Epithelial cell of esophagus (primary cell): ENCODE data around the gene RER1.

Experiments
- DNase-seq: peaks from one replicate; pipeline ENCODE4 v3.0.0; 2010; ENCODE audit warnings: low read depth
- H3K4me3 ChIP-seq: 2 replicates; pipeline ENCODE4 v1.5.1; 2011; ENCODE audit warnings: mild to moderate bottlenecking, low read length, control low read depth
- CTCF ChIP-seq: IDR thresholded peaks from 2 replicates; pipeline ENCODE4 v1.5.1; 2011; ENCODE audit warnings: low read depth, mild to moderate bottlenecking, low read length, control low read depth, inconsistent platforms; ENCODE audit not compliant: insufficient read depth; ENCODE audit errors: missing control alignments

The RER1 gene

DNA sequence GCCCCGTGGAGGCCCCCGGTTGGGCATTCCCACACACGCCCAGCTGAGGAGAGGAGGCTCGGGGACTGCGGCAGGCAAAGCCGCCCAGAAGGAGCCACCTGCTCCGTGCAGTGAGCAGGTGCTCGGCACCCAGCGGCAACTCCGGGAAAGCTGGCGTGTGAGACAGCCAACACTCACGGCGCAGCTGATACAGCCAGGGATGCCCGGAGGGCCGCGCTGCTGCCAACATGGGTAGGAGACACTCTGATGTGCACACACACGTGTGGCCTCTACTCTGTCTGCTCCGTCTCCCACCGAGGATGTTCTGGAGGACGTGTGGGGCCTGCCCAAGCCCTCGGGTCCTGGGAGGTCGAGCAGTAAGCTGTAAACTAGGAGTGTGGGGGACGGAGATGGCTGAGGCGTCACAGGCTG is 13.2 kb upstream of the RER1 start:
- H3K4me3 ChIP-seq: no peak overlapping the region
- no peak for DNase-seq
- TF ChIP-seq CTCF: no peak

DNA sequence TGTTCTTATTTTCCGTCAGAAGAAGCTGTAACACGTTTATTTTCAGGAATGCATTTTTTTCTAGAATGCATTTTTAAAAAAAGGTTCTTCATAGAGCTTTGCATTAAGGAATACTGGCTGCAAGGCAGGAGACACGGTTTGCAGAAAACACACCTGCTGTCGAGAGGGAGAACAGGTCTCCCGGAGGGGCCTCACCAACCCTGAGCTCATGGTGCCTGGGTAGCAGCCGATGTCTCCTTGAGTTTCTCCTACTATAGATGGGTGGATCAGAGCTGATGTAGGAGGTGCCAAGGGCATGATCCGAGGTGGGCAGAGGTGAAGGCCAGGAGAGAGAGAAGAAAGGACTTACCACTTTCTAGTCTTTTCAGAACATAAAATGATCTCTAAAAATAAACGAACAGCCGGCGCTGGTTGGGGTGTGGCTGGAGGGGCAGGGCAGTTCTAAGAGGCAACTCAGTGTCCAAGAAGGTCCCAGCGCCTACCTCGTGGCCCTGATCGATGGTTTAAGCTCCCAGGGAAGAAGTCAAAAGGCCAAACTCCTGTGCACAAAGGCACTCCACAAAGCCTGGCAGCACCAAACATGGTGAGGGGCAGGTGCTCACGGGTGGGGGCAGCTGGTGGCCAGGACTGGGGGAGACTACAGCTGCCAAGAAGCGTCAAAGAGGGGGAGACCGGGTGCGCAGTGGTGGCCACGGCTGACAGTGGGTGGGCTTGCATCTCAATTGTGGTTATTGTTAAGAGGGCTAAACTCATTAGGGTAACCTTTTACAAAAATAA is 12.5 kb upstream of the RER1 start:
- no peak for DNase-seq
- no peak for TF ChIP-seq CTCF
- H3K4me3 ChIP-seq: no peak overlapping the region

- no peak overlapping the region for H3K4me3 ChIP-seq
- DNase-seq: no peak
- no peak for TF ChIP-seq CTCF
Observed at GRCh38 chr1:2379733-2380404, 11.8 kb upstream of the RER1 start.

DNA sequence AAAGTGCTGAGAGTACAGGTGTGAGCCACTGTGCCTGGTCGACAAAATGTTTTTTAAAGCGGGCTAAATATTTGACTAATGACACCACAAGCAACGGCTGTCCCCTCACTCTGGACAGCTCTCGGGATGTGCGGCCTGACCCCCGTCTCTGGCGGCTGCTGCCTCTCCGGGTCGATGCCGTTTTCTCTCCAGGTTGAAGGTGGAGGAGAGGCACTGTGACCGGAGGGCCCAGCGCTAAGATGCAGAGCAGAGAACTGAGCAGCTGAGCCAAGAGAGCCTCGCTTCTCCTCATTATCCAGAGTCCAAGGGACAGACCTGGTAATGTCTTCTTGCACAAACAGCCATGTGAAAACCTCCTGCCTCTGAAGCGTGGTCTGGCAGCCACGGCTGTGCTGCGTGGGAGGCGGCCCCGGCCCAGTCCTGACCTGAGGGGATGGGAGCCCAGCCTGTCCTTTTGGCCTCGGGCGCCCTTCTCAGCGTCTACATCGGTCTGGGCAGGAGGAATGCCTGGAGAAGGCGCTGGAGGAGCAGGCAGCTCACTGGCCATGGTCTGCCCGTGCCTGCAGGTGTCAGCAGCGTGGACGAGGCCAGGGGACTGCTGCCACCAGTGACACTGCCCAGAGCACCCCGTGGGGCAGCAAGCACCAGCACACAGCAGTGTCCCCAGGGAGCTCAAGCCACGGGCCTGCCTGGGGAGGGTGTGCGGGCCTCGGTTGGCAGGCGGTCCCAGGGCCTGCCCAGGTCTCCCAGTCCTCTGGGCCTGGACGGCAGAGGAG is 10.6 kb upstream of the RER1 start:
- no peak for TF ChIP-seq CTCF
- DNase-seq: no peak
- H3K4me3 ChIP-seq: no peak overlapping the region

GRCh38 chr1:2381741-2382620 is 9.7 kb upstream of the RER1 start:
- H3K4me3 ChIP-seq: no peak overlapping the region
- peak; percentile 77 for DNase-seq
- peak; percentile 86 for TF ChIP-seq CTCF

DNA sequence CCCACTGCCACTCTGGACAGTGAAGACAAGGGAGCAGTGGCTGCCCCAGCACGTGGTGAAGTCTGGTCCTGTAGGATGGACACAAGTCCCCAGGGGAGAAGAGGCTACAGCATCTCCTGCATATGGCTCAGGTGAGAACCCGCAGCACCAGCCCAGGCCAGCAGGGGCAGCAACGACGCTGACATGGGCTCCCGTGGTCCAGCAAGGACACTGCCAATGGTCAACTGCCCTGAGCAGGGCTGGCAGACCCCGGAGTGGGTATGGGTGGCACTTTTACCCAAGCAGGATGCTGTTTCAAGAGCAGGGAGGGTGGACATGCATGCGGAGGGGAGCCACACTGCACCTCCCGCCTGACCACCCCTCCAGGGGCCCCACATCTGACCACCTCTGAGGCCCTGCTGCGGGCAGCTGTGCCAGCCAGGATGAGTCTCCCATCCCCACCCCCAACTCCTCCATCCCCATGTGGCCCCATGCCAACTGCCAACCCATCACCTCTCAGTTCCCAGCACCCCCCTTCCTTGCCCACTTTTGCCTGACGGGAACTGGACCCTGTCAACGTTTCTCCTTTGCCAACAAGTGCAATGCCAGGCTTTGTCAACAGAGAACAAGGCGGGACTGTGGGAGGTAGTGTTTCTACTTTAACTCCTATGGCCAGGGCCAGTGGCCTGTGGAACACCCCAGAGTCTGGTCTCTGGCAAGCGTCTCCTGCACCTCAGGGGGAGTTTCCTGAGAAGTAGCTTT is 8.8 kb upstream of the RER1 start:
- peak; percentile 48 for DNase-seq
- no peak overlapping the region for H3K4me3 ChIP-seq
- peak; percentile 67 for TF ChIP-seq CTCF
